Right atrium auricular region (tissue), 2 donors: ENCODE measurements around the gene MICAL3. TPM values are rescaled to one million over a fixed set of nuclear protein-coding genes. Genes with fewer than 3 reads are reported as not detected.
A peak's percentile ranks its signal among the peaks of the same experiment; 100 is the strongest.

ENCODE experiments used
- DNase-seq: peaks from one replicate; pipeline ENCODE4 v3.0.0-alpha.2; 2019; ENCODE audit warnings: low spot score
- H3K27ac ChIP-seq, 2 donors: fragments of 200-600 bp; sonication (generic); 1 replicate in 1 of 2; 2 replicates in 1 of 2; pipeline ENCODE4 v1.5.1; 2016 to 2019
- H3K27me3 ChIP-seq, 2 donors: fragments of 200-600 bp; sonication (generic); one replicate each; pipeline versions ENCODE4 v1.5.1 to v1.6.0; 2017 to 2019
- H3K36me3 ChIP-seq: fragments of 200-600 bp; sonication (generic); one replicate; pipeline ENCODE4 v1.5.1; 2016
- H3K4me1 ChIP-seq, 2 donors: fragments of 200-600 bp; sonication (generic); one replicate each; pipeline versions ENCODE4 v1.5.1 to v1.6.0; 2017 to 2019
- H3K4me3 ChIP-seq, 2 donors: fragments of 200-600 bp; sonication (generic); 1 replicate in 1 of 2; 2 replicates in 1 of 2; pipeline ENCODE4 v1.5.1; 2017 to 2019; ENCODE audit warnings: mild to moderate bottlenecking in 1 of 2, moderate library complexity in 1 of 2
- H3K9me3 ChIP-seq, 2 donors: fragments of 200-600 bp; sonication (generic); one replicate each; pipeline ENCODE4 v1.5.1; 2019
- CTCF ChIP-seq, 2 donors: fragments of 200-600 bp; sonication (generic); IDR thresholded peaks; one replicate each; pipeline ENCODE4 v1.5.1; 2019; ENCODE audit warnings: antibody characterized with exemption in 2 of 2
- total RNA-seq, 2 donors: library from RNA; depleted of rRNA; stranded (reverse); fragments of >200 nt; gene quantifications; one replicate each; pipeline ENCODE4 v1.1.0, GENCODE V29; 2016

Gene MICAL3
- total RNA-seq, 2 donors from 2014 or later = 42.5 to 45.1 TPM

GRCh38 chr22:18060646-18061620 lies 36.6 kb upstream of the MICAL3 start:
- DNase-seq = no peak
- H3K27me3 ChIP-seq = no peaks in the 10 kb centered on the region
- no peak for TF ChIP-seq CTCF (IDR thresholded peaks at IDR 0.05)
- peaks cover 0 to 41% of the 10 kb centered on the region in 2 donors for H3K4me1 ChIP-seq
- H3K9me3 ChIP-seq = no peaks in the 10 kb centered on the region
- no peak overlapping the region for H3K4me3 ChIP-seq
- H3K36me3 ChIP-seq = no peaks in the 10 kb centered on the region
- peak overlapping the region in 1 of 2 donors; percentile 75 for H3K27ac ChIP-seq

GRCh38 chr22:18059991-18060390 lies 35.6 kb upstream of the MICAL3 start:
- no peaks in the 10 kb centered on the region for H3K27me3 ChIP-seq
- peaks cover 0 to 44% of the 10 kb centered on the region in 2 donors for H3K4me1 ChIP-seq
- no peak for TF ChIP-seq CTCF (IDR thresholded peaks at IDR 0.05)
- no peak overlapping the region for H3K4me3 ChIP-seq
- H3K36me3 ChIP-seq = no peaks in the 10 kb centered on the region
- DNase-seq = no peak
- H3K9me3 ChIP-seq = no peaks in the 10 kb centered on the region
- no peak overlapping the region for H3K27ac ChIP-seq

- Histone ChIP-seq H3K27ac (peak overlapping the region; percentile 28 to 44), H3K36me3 (no peaks in the 10 kb centered on the region), H3K9me3 (no peaks in the 10 kb centered on the region), H3K4me3 (no peak overlapping the region), H3K27me3 (no peaks in the 10 kb centered on the region), H3K4me1 (peaks cover 0 to 44% of the 10 kb centered on the region in 2 donors)
- DNase-seq = no peak
- TF ChIP-seq CTCF (IDR thresholded peaks at IDR 0.05) = no peak
Observed at GRCh38 chr22:18059473-18059872, 35.1 kb upstream of the MICAL3 start.

- no peak for TF ChIP-seq CTCF (IDR thresholded peaks at IDR 0.05)
- Histone ChIP-seq H3K4me3 (no peak overlapping the region), H3K4me1 (peaks cover 0 to 44% of the 10 kb centered on the region in 2 donors), H3K36me3 (no peaks in the 10 kb centered on the region), H3K27ac (peak overlapping the region; percentile 28 to 44), H3K9me3 (no peaks in the 10 kb centered on the region), H3K27me3 (no peaks in the 10 kb centered on the region)
- no peak for DNase-seq
Observed at GRCh38 chr22:18059094-18059417, 34.7 kb upstream of the MICAL3 start.

GRCh38 chr22:18058371-18059093 lies 34.2 kb upstream of the MICAL3 start:
- H3K4me1 ChIP-seq = peaks cover 0 to 44% of the 10 kb centered on the region in 2 donors
- no peaks in the 10 kb centered on the region for H3K36me3 ChIP-seq
- H3K4me3 ChIP-seq = no peak overlapping the region
- DNase-seq = no peak
- no peaks in the 10 kb centered on the region for H3K27me3 ChIP-seq
- no peak for TF ChIP-seq CTCF (IDR thresholded peaks at IDR 0.05)
- peak overlapping the region; percentile 28 to 44 for H3K27ac ChIP-seq
- H3K9me3 ChIP-seq = no peaks in the 10 kb centered on the region
